ENCODE results near the gene ATP1A1. TPM values are rescaled to one million over a fixed set of nuclear protein-coding genes. Genes with fewer than 3 reads are reported as not detected.

ATP1A1 gene
- total RNA-seq, 1 experiment from 2014 or later, result 135 TPM

GRCh38 chr1:116453906-116454305 lies 80.9 kb downstream of the ATP1A1 start:
- in situ Hi-C loops (cut with HindIII; ENCODE audit: low sequenced_read_pairs), result no loop called here
- DNase-seq (ENCODE audit: low spot score), result no peak

Other genes with a start within 250 kb of the ATP1A1 start
- 4.3 and 15.2 TPM in 2 replicates for gene CD58, start 197.8 kb downstream of the ATP1A1 start, total RNA-seq (2014; rRNA removed; shearing (Covaris generic))

All from G401 (cell line).